SW480 (cell line): ENCODE data around the gene PLA2G4A.

Experiments
- DNase-seq: peaks from one replicate; pipeline ENCODE4 v3.0.0-alpha.2; 2016; ENCODE audit warnings: low spot score

The PLA2G4A gene

GRCh38 chr1:186828611-186829454, at the start of gene PLA2G4A:
PLA2G4A (plus strand) TSS chr1:186828949; CDS start chr1:186854355, 25,406 bp downstream.
- peak; percentile 51 for DNase-seq

- no peak for DNase-seq
Observed at GRCh38 chr1:186780076-186780475, 48.7 kb upstream of the PLA2G4A start.

GRCh38 chr1:186781730-186782129, 47.0 kb upstream of the PLA2G4A start:
- no peak for DNase-seq

GRCh38 chr1:186782791-186783190, 46.0 kb upstream of the PLA2G4A start:
- no peak for DNase-seq

GRCh38 chr1:186783193-186783592, 45.6 kb upstream of the PLA2G4A start:
- no peak for DNase-seq

- no peak for DNase-seq
Observed at GRCh38 chr1:186785503-186785902, 43.2 kb upstream of the PLA2G4A start.

- no peak for DNase-seq
Observed at GRCh38 chr1:186790101-186790500, 38.6 kb upstream of the PLA2G4A start.

- peak; percentile 79 for DNase-seq
Observed at GRCh38 chr1:186792870-186793581, 35.7 kb upstream of the PLA2G4A start.

- DNase-seq, result no peak
Observed at GRCh38 chr1:186793582-186793927, 35.2 kb upstream of the PLA2G4A start.

GRCh38 chr1:186798960-186799688, 29.6 kb upstream of the PLA2G4A start:
- DNase-seq, result no peak

- DNase-seq, result no peak
Observed at GRCh38 chr1:186799689-186800054, 29.1 kb upstream of the PLA2G4A start.

- DNase-seq, result no peak
Observed at GRCh38 chr1:186802388-186802787, 26.4 kb upstream of the PLA2G4A start.

- no peak for DNase-seq
Observed at GRCh38 chr1:186804679-186805078, 24.1 kb upstream of the PLA2G4A start.

GRCh38 chr1:186806477-186806876, 22.3 kb upstream of the PLA2G4A start:
- peak; percentile 26 for DNase-seq

- DNase-seq, result no peak
Observed at GRCh38 chr1:186807163-186807562, 21.6 kb upstream of the PLA2G4A start.

GRCh38 chr1:186811892-186812291, 16.9 kb upstream of the PLA2G4A start:
- no peak for DNase-seq

GRCh38 chr1:186812570-186812969, 16.2 kb upstream of the PLA2G4A start:
- DNase-seq, result no peak

GRCh38 chr1:186813420-186813819, 15.3 kb upstream of the PLA2G4A start:
- no peak for DNase-seq

- no peak for DNase-seq
Observed at GRCh38 chr1:186819126-186819525, 9.6 kb upstream of the PLA2G4A start.

- no peak for DNase-seq
Observed at GRCh38 chr1:186819563-186819962, 9.2 kb upstream of the PLA2G4A start.

GRCh38 chr1:186829686-186830587, 1.2 kb downstream of the PLA2G4A start:
- no peak for DNase-seq

- DNase-seq, result no peak
Observed at GRCh38 chr1:186831168-186831567, 2.4 kb downstream of the PLA2G4A start.
